GM18909 (cell line): Measurements from ENCODE around the gene TYW1B.
"Not testable (repeated sequence)": the region's sequence is repeated elsewhere in the genome, so short reads cannot be mapped to it uniquely, and the experiment has no call there.

Experiments
- ATAC-seq: cut with Tn5 transposase; IDR thresholded peaks from one replicate; pipeline ENCODE4 v1.9.1; 2021; ENCODE audit warnings: mild to moderate bottlenecking; ENCODE audit not compliant: unreplicated experiment, poor library complexity

TYW1B gene

DNA sequence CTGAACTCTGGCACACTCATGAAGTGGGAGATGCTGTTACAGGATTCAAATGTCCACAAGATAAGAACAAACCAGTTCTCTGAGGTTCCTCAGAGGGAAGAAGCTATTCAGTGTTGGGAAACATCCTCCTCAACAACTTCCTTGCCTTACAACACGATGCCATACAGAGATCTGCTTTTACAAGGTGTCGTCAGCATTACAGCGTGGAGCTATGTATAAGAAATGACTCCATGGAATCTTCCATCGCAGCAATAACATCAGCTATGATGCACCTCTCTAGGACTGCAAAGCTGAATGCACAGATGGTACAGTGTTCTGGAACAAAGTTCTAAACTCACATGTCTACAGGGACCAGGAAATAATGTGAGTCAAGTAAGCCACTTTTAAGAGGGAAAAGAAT, 122.3 kb downstream of the TYW1B start:
- not testable (repeated sequence) for ATAC-seq

- no peak for ATAC-seq
These were observed 123.1 kb downstream of the TYW1B start for GRCh38 chr7:72704894-72705293.

- not testable (repeated sequence) for ATAC-seq
These were observed 127.5 kb downstream of the TYW1B start for GRCh38 chr7:72700548-72700947.

- not testable (repeated sequence) for ATAC-seq
These were observed 130.9 kb downstream of the TYW1B start for GRCh38 chr7:72697066-72697465.

DNA sequence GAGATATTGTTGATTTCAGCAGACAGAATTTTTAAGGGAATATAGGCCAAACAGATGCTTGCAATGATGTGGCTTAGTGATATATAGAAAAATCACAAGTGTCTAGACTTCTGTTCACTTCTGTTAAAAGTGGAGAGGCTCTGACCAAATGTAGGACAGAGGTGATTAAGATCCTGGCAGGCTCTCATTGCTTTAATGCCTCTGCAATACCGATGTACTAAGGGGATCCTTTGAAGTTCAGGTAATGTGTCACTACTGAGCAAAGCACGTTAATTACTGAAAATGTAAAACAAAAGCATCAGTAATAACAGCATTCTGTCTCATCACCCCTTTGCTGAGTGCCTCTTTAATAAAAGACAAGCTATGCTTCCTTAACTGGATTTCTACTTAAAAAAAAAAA, 131.4 kb downstream of the TYW1B start:
- ATAC-seq: not testable (repeated sequence)

GRCh38 chr7:72695482-72695881, 132.5 kb downstream of the TYW1B start:
- ATAC-seq: not testable (repeated sequence)

GRCh38 chr7:72691442-72691841, 136.6 kb downstream of the TYW1B start:
- not testable (repeated sequence) for ATAC-seq

DNA sequence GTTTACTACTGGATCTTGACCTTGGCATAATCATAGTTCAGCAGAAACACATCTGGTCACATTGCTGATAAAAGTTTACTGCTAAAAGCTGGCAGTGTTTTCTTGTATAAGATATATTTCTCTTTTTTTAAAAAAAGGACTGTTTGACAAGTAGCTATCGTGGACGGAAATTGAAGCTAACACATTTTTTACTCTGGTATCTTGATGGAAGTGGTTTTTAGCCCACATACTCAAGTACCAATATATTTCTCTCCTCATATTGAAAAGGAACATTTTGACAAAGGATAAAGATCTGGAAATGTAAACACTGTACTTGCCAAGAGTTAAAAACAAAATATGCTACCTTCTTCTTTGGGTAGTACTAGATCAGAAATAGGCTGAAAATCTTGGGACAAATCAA, 137.8 kb downstream of the TYW1B start:
- ATAC-seq: not testable (repeated sequence)

DNA sequence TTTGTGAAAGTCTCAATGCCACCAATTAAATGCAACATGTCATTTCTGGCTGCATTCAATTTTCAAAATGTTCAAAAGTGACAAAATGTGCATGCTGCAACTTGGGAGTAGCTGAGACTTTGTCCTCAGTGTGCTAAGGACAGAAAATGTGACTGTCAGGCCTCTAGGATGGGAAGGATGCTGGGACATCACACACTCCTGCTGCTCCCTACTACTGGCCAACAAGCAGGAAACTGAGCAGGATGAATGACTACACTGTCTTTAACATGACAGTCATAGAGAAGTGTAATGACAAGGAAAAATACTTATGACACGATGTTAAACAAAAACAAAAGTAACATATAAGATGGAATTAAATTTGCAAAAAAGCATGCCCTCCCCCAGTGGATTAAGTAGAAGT, 138.7 kb downstream of the TYW1B start:
- not testable (repeated sequence) for ATAC-seq

DNA sequence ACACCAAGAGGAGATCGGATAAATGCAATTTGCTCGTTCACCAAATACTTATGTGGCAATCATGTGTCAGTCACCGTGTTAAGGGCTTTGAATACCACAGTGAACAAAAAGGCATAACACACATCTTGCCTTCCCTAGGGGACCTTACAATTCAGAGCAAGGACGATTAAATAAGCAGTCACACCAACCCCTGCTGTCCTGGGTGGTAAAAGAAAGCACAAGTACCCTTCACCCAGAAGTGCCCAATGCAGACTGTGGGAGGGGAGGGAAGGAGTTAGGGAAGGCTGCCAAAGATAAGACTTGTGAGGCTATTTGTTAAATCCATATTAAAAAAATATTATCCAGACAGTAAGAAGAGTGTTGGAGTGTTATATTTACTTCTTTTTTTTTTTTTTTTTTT, 146.8 kb downstream of the TYW1B start:
- not testable (repeated sequence) for ATAC-seq

- ATAC-seq: not testable (repeated sequence)
These were observed 151.1 kb downstream of the TYW1B start for GRCh38 chr7:72676880-72677279.

- ATAC-seq: not testable (repeated sequence)
These were observed 151.8 kb downstream of the TYW1B start for GRCh38 chr7:72676086-72676690.

DNA sequence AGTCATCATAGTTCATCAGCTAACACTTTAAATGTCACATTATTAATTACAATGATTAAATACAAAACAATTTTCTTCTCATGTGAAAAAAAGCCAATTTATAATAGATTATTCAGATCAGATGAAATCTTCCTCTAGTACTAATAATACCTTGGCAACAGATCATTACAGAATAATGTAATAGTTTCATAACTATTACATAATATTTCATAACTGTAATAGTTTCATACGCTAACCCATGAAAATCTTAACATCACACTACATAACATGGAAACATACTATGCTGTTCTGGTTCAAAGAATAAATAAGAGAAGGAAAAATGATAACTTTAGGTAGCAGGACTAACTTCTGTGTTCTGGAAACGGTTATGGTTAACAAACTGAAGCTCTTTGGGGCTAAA, 152.3 kb downstream of the TYW1B start:
- not testable (repeated sequence) for ATAC-seq

GRCh38 chr7:72674394-72674793, 153.6 kb downstream of the TYW1B start:
- ATAC-seq: no peak

DNA sequence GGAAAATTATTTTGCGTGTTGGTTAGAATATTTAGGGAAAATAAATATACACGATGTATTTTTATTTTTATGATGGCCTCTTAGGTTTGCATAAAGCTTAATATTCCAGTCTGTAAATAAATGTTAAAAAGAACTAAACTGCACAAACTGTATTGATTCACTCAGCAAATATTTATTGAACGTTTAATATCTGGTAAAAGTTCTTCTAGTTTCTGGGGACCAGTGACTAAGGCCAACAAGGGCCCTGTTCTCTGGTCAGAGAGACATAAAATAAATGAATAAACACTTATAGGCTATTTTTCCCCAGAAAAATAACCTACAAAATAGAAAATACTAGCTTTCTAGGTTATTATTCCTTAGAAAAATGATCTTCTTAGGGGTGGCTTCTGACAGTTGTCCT, 157.2 kb downstream of the TYW1B start:
- not testable (repeated sequence) for ATAC-seq

DNA sequence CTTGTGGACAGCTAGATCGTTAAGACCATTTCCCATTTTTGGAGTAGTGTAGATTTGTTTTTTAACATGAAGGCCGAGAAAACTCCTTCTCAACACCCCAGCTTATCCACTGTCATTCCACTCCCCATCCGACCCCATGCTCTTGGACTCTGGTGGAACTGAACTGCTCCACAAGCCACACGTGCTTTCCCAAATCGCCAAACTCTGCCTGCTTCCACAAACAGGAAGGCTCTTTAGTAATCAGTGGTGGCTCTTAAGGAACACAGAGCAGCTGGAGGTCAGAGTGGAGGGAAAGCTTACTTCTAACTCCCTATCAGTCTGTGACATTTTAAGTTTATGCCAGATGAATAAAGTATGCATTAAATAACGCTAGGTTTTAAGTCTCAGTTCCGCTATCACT, 159.6 kb downstream of the TYW1B start:
- not testable (repeated sequence) for ATAC-seq

DNA sequence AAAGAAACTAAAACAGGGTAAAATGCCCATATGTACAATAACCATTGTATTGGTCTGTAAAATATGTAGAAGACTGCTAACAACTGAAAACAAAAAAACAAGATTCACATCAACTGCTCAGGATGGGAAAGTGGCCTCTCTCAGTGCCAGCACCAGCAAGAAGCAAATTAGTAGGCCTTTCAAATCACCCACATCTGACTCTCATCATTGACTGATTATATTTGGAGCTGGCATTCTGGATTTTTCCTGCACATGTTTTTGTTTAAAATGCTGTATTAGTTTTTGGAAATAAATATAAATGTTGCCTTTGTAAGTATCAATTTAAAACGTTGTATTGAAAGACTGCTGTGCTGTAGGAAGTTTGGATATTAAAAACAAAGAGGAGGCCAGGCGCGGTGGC, 161.0 kb downstream of the TYW1B start:
- ATAC-seq: not testable (repeated sequence)

- ATAC-seq: not testable (repeated sequence)
These were observed 179.4 kb downstream of the TYW1B start for GRCh38 chr7:72648574-72648973.

- not testable (repeated sequence) for ATAC-seq
These were observed 184.3 kb downstream of the TYW1B start for GRCh38 chr7:72643708-72644107.

- ATAC-seq: not testable (repeated sequence)
These were observed 186.3 kb downstream of the TYW1B start for GRCh38 chr7:72641485-72642248.

DNA sequence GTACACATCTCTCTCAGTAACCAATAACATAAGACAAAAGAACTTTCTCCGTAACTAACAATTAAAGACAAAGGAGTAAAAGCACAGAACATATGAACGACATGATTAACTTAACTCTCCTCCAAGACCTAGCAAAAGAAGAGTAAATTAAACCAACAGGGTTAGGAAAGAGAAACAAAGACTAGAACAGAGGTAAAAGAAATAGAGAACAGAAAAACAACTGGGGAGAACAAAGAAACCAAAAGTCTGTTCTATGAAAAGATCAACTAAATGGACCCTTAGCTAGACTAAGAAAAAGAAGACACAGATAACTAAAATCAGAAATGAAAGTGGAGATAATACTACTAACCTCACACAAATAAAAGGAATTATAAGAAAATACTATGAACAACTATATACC, 187.3 kb downstream of the TYW1B start:
- ATAC-seq: not testable (repeated sequence)
